ENCODE measurements around the gene CAVIN3.

CAVIN3 gene

GRCh38 chr11:6320411-6321155 is at the start of gene CAVIN3:
CAVIN3 (minus strand) TSS chr11:6320501; CDS start chr11:6320476, 25 bp downstream.
- DNase-seq (ENCODE audit: low read depth), result peak; percentile 93

GRCh38 chr11:6365659-6366058 is 45.4 kb upstream of the CAVIN3 start:
- DNase-seq (ENCODE audit: low read depth), result no peak

GRCh38 chr11:6362873-6363678 is 42.8 kb upstream of the CAVIN3 start:
- DNase-seq (ENCODE audit: low read depth), result peak; percentile 81

GRCh38 chr11:6362185-6362872 is 42.0 kb upstream of the CAVIN3 start:
- peak; percentile 11 for DNase-seq (ENCODE audit: low read depth)

GRCh38 chr11:6360183-6360582 is 39.9 kb upstream of the CAVIN3 start:
- DNase-seq (ENCODE audit: low read depth), result no peak

GRCh38 chr11:6357222-6357621 is 36.9 kb upstream of the CAVIN3 start:
- DNase-seq (ENCODE audit: low read depth), result peak; percentile 95

GRCh38 chr11:6356503-6357055 is 36.3 kb upstream of the CAVIN3 start:
- DNase-seq (ENCODE audit: low read depth), result no peak

GRCh38 chr11:6354651-6355485 is 34.6 kb upstream of the CAVIN3 start:
- peak; percentile 21 for DNase-seq (ENCODE audit: low read depth)

- DNase-seq (ENCODE audit: low read depth), result peak; percentile 56
Observed at GRCh38 chr11:6353367-6353987, 33.2 kb upstream of the CAVIN3 start.

GRCh38 chr11:6351782-6352382 is 31.6 kb upstream of the CAVIN3 start:
- no peak for DNase-seq (ENCODE audit: low read depth)

- no peak for DNase-seq (ENCODE audit: low read depth)
Observed at GRCh38 chr11:6350486-6350885, 30.2 kb upstream of the CAVIN3 start.

- no peak for DNase-seq (ENCODE audit: low read depth)
Observed at GRCh38 chr11:6350043-6350442, 29.7 kb upstream of the CAVIN3 start.

GRCh38 chr11:6345366-6345765 is 25.1 kb upstream of the CAVIN3 start:
- no peak for DNase-seq (ENCODE audit: low read depth)

GRCh38 chr11:6336293-6336692 is 16.0 kb upstream of the CAVIN3 start:
- DNase-seq (ENCODE audit: low read depth), result no peak

- no peak for DNase-seq (ENCODE audit: low read depth)
Observed at GRCh38 chr11:6334806-6335205, 14.5 kb upstream of the CAVIN3 start.

GRCh38 chr11:6333095-6333494 is 12.8 kb upstream of the CAVIN3 start:
- peak; percentile 64 for DNase-seq (ENCODE audit: low read depth)

GRCh38 chr11:6332066-6332465 is 11.8 kb upstream of the CAVIN3 start:
- no peak for DNase-seq (ENCODE audit: low read depth)

- DNase-seq (ENCODE audit: low read depth), result peak; percentile 54
Observed at GRCh38 chr11:6328321-6328720, 8.0 kb upstream of the CAVIN3 start.

GRCh38 chr11:6327806-6328205 is 7.5 kb upstream of the CAVIN3 start:
- no peak for DNase-seq (ENCODE audit: low read depth)

- DNase-seq (ENCODE audit: low read depth), result no peak
Observed at GRCh38 chr11:6326985-6327384, 6.7 kb upstream of the CAVIN3 start.

- no peak for DNase-seq (ENCODE audit: low read depth)
Observed at GRCh38 chr11:6326303-6326702, 6.0 kb upstream of the CAVIN3 start.

Measured in EH (cell line).